ENCODE measurements around the gene RAET1G. TPM values are rescaled to one million over a fixed set of nuclear protein-coding genes. Genes with fewer than 3 reads are reported as not detected.
"Not testable (repeated sequence)": the region's sequence is repeated elsewhere in the genome, so short reads cannot be mapped to it uniquely, and the experiment has no call there.

RAET1G gene
- total RNA-seq, 1 donor = 4.6 TPM

DNA sequence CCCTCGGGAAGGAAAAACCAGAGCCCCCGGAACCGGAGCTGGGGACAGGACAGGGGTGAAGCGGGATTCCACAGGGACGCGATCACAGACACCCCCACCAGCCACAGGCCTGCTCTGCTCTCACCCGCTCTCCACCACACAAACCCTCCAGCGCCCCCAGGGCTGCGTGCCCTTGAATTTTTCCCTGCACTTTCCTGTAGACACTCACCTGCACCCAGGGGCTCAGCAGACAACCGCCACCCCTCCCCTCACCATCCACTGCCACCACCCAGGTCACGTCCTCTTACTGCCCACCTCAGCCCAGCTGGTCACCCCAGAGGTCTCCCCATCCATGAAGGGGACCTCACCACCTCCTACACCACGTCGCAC, 19.5 kb upstream of the RAET1G start:
- TF ChIP-seq, protein P1, sequence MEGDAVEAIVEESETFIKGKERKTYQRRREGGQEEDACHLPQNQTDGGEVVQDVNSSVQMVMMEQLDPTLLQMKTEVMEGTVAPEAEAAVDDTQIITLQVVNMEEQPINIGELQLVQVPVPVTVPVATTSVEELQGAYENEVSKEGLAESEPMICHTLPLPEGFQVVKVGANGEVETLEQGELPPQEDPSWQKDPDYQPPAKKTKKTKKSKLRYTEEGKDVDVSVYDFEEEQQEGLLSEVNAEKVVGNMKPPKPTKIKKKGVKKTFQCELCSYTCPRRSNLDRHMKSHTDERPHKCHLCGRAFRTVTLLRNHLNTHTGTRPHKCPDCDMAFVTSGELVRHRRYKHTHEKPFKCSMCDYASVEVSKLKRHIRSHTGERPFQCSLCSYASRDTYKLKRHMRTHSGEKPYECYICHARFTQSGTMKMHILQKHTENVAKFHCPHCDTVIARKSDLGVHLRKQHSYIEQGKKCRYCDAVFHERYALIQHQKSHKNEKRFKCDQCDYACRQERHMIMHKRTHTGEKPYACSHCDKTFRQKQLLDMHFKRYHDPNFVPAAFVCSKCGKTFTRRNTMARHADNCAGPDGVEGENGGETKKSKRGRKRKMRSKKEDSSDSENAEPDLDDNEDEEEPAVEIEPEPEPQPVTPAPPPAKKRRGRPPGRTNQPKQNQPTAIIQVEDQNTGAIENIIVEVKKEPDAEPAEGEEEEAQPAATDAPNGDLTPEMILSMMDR (IDR thresholded peaks at IDR 0.05; ENCODE audit: insufficient read depth, low read length) = peak; percentile 7

DNA sequence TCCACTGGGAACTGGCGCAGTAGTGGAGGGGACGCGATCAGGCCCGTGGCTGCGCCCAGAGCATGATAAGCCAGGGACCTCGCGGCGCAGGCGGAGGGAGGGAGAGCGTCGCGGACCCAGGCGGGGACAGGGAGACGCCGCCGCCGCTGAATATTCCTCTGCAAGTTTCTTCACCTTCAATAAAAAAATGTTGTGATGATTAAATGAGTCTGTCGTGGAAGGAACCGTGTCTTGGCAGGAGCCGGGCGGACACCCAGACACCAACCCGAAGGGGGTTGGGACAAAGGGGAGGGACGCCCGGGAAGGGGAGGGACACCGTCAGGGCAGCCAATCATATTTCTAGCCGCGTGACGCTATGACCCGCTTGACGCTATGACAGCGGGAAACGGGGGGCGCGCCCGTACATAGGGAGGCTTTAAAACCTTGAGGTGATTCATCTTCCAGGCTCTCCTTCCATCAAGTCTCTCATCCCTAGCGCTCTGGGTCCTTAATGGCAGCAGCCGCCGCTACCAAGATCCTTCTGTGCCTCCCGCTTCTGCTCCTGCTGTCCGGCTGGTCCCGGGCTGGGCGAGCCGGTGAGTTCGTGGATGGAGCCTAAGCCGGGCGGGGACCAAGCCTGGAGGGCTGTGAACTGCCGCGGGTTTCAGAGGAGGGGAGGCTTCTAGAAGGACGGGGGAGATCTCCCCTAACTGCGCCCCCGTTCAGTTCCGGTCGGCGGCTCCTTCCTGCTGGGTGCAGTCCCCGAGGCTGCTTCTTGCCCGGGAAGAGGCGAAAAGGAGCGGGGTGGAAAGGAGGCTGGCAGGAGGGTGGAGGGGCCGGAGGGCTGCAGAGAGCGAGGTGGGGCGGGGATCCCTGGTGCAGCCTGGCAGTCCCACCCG, 18.9 kb upstream of the RAET1G start, which contains the start of gene ULBP2:
Gene ULBP2 (plus strand): TSS at position 432 of the 878 bp plus-strand sequence. CDS start 59 bp downstream, at position 491.
- H3K4me3 ChIP-seq (ENCODE audit: low read depth, low read length) = peak within 1 kb of the TSS; percentile 75
- TF ChIP-seq, protein P1 (IDR thresholded peaks at IDR 0.05; ENCODE audit: insufficient read depth, low read length) = no peak
- DNase-seq (ENCODE audit: low read depth) = peak; percentile 97

More for the DNA sequence above, 19.5 kb upstream of the RAET1G start:
- peak overlapping the region; percentile 75 for H3K4me3 ChIP-seq (ENCODE audit: low read depth, low read length)
- DNase-seq (ENCODE audit: low read depth) = no peak

DNA sequence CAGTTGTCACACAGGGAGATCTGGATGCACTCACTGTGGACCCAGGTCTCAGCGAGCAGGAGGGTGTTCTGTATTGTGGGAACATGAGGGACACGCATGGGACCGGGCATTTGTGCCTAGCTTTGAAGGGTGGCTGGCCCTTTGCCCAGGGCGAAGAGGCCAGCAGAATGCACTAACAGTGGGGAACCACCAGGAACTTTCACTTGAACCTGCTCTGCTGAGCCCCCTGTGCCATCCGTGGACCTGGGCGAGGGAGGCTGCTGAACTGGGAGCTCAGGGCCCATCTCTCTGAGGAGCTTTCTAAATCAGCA, 17.7 kb upstream of the RAET1G start:
- no peak overlapping the region for H3K4me3 ChIP-seq (ENCODE audit: low read depth, low read length)
- DNase-seq (ENCODE audit: low read depth) = no peak
- TF ChIP-seq, protein P1 (IDR thresholded peaks at IDR 0.05; ENCODE audit: insufficient read depth, low read length) = no peak

- TF ChIP-seq, protein P1 (IDR thresholded peaks at IDR 0.05; ENCODE audit: insufficient read depth, low read length) = no peak
- no peak for DNase-seq (ENCODE audit: low read depth)
- no peak overlapping the region for H3K4me3 ChIP-seq (ENCODE audit: low read depth, low read length)
These were observed 17.2 kb upstream of the RAET1G start for GRCh38 chr6:149939909-149940671.

DNA sequence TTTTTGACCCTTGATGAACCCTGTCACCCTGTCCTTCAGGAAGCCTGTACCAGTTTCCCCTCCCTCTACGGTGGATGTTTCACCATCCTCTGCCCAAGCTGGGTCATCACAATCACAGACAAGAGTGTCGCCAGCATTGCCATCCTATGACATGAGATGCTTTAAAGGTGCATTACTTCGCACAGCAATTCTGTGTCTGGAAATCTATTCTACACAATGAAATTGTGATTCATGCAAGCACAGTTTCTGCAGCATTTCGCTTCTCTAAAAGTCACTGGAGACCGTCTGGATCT, 16.4 kb upstream of the RAET1G start:
- TF ChIP-seq, protein P1 (IDR thresholded peaks at IDR 0.05; ENCODE audit: insufficient read depth, low read length) = no peak
- DNase-seq (ENCODE audit: low read depth) = no peak
- H3K4me3 ChIP-seq (ENCODE audit: low read depth, low read length) = no peak overlapping the region

- no peak for DNase-seq (ENCODE audit: low read depth)
- TF ChIP-seq, protein P1 (IDR thresholded peaks at IDR 0.05; ENCODE audit: insufficient read depth, low read length) = no peak
These were observed 15.8 kb upstream of the RAET1G start for GRCh38 chr6:149938571-149939355.

DNA sequence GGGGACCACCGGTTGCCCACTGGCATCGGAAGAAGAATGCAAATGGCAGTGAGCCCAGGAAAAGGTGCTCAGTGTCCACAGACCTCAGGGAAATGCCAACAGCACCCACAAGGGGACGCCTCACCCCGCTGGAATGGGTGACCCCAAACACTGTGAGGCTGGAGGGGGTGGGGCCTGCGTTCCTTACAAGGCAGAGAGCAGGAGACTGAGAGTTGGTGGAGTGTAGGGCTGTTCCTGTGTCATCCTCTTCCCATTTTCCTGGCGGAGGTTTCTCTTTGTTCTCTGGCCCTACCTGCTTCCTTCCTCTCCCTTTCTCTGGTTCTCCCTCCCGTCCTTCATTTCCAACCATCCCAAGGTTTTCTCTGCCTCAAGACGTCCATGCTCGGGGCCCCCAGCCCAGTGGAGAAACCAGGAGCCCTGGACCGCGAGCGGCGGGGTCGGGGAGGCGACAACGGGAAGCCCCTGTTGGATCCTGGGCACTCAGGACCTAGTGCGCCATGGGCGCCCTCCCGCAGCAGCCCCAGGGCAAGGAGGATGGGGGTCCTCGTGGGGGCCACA, 15.2 kb upstream of the RAET1G start:
- DNase-seq (ENCODE audit: low read depth) = not testable (repeated sequence)

More at GRCh38 chr6:149938571-149939355, 15.8 kb upstream of the RAET1G start:
- H3K4me3 ChIP-seq (ENCODE audit: low read depth, low read length) = peak overlapping the region; percentile 58

More for the DNA sequence above, 15.2 kb upstream of the RAET1G start:
- H3K4me3 ChIP-seq (ENCODE audit: low read depth, low read length) = peak overlapping the region; percentile 58
